ENCODE data around the gene LGALSL. TPM values are rescaled to one million over a fixed set of nuclear protein-coding genes. Genes with fewer than 3 reads are reported as not detected.

Gene LGALSL
- total RNA-seq, 3 donors from 2014 or later = 0.73 to 2.3 (median 1.9) TPM

Other genes starting within 250 kb of the LGALSL start
- gene AFTPH, start 70.2 kb downstream of the LGALSL start, total RNA-seq = 10 to 100 TPM; 33.7 to 38.2 (median 37.4) TPM
- 10 to 100 TPM; 10.5 to 14.2 (median 12.7) TPM for gene SERTAD2, start 199.8 kb downstream of the LGALSL start, total RNA-seq